Activated T-helper 1 cell treated with anti-CD3 and anti-CD28 coated beads, Interleukin-12 subunit alpha, Interleukin-12 subunit beta, Interleukin-2, Interleukin-4 antibody, amounts not matched to agents 30 ng/mL and 10 ng/mL and 1 ng/mL, durations not matched to agents 14 hours and 24 hours and 36 hours (primary cell): Measurements from ENCODE around the gene PPIA. TPM values are rescaled to one million over a fixed set of nuclear protein-coding genes. Genes with fewer than 3 reads are reported as not detected.

Source experiments
- DNase-seq: peaks from one replicate; pipeline ENCODE4 v3.0.0; 2021; ENCODE audit warnings: low spot score
- H3K27ac Mint-ChIP-seq: one replicate; pipeline ENCODE4 v1.8.0; 2021; ENCODE audit warnings: mild to moderate bottlenecking, mixed read lengths
- H3K27me3 Mint-ChIP-seq: one replicate; pipeline ENCODE4 v1.8.0; 2022; ENCODE audit warnings: mild to moderate bottlenecking, moderate library complexity, mixed read lengths; ENCODE audit not compliant: insufficient read depth
- H3K36me3 Mint-ChIP-seq: one replicate; pipeline ENCODE4 v1.8.0; 2021; ENCODE audit warnings: low read depth, mixed read lengths
- H3K4me1 Mint-ChIP-seq: one replicate; pipeline ENCODE4 v1.8.0; 2021; ENCODE audit warnings: low read depth, mixed read lengths
- H3K4me3 Mint-ChIP-seq: one replicate; pipeline ENCODE4 v1.8.0; 2021; ENCODE audit warnings: mild to moderate bottlenecking, moderate library complexity, mixed read lengths
- H3K9me3 Mint-ChIP-seq: one replicate; pipeline ENCODE4 v1.8.0; 2021; ENCODE audit warnings: mixed read lengths
- intact Hi-C: fragments of 100-400 bp; cut with micrococcal nuclease; formaldehyde crosslinking; loops from one replicate; pipeline ENCODE4 v1.15.1; 2024
- total RNA-seq: library from RNA; stranded (reverse); gene quantifications from 2 replicates; pipeline ENCODE4 v1.2.3, GENCODE V29; 2022

Gene PPIA
- total RNA-seq = 2,141 and 2,153 TPM in 2 replicates

- peak within 1 kb of the TSS; percentile 94 for H3K27ac Mint-ChIP-seq
- H3K27me3 Mint-ChIP-seq = no peaks in the 10 kb centered on the region
- peaks cover 32% of the 10 kb centered on the region for H3K4me1 Mint-ChIP-seq
- peak; percentile 99 for DNase-seq
- no peaks in the 10 kb centered on the region for H3K9me3 Mint-ChIP-seq
- intact Hi-C loops = loop anchor here (1.0 to 2.0 kb wide), 16 partner anchors 48 to 714 kb away; partner anchors contain the start of genes H2AZ2, MYO1G, OGDH and POLD2
- peaks cover 42% of the 10 kb centered on the region for H3K36me3 Mint-ChIP-seq
- H3K4me3 Mint-ChIP-seq = peak within 1 kb of the TSS; percentile 94
Measured at GRCh38 chr7:44796504-44797328, at the start of gene PPIA. Gene PPIA, plus strand, starts transcription at chr7:44796681. Its CDS starts 44 bp downstream, at chr7:44796725.

GRCh38 chr7:44748045-44748947 is 48.2 kb upstream of the PPIA start, which contains the start of gene ZMIZ2:
Gene ZMIZ2, plus strand, starts transcription at chr7:44748847. Its CDS starts 7,403 bp downstream, at chr7:44756250.
- Mint-ChIP-seq H3K4me3 (peak within 1 kb of the TSS; percentile 92), H3K9me3 (no peaks in the 10 kb centered on the region), H3K36me3 (peaks cover 16% of the 10 kb centered on the region), H3K27me3 (no peaks in the 10 kb centered on the region), H3K27ac (peak within 1 kb of the TSS; percentile 95), H3K4me1 (peaks cover 45% of the 10 kb centered on the region)
- DNase-seq = peak; percentile 88
- intact Hi-C loops = loop anchor here (1.0 to 5.0 kb wide), 10 partner anchors 48 to 364 kb away; partner anchors contain the start of genes H2AZ2, OGDH, PPIA and PURB

GRCh38 chr7:44748948-44749731 is 47.3 kb upstream of the PPIA start:
- DNase-seq = no peak
- Mint-ChIP-seq H3K27me3 (no peaks in the 10 kb centered on the region), H3K4me1 (peaks cover 52% of the 10 kb centered on the region), H3K4me3 (peak overlapping the region; percentile 92), H3K36me3 (peaks cover 16% of the 10 kb centered on the region), H3K27ac (peak overlapping the region; percentile 95), H3K9me3 (no peaks in the 10 kb centered on the region)
- intact Hi-C loops = loop anchor here (1.0 to 5.0 kb wide), 10 partner anchors 47 to 363 kb away; partner anchors contain the start of genes H2AZ2, OGDH, PPIA and PURB

GRCh38 chr7:44749992-44750391 is 46.5 kb upstream of the PPIA start:
- no peak for DNase-seq
- H3K4me3 Mint-ChIP-seq = peak overlapping the region; percentile 92
- intact Hi-C loops = loop anchor here (5.0 kb wide), 2 partner anchors 362 to 668 kb away; partner anchors contain the start of genes POLM and TBRG4
- H3K4me1 Mint-ChIP-seq = peaks cover 52% of the 10 kb centered on the region
- H3K27ac Mint-ChIP-seq = peak overlapping the region; percentile 95
- peaks cover 16% of the 10 kb centered on the region for H3K36me3 Mint-ChIP-seq
- H3K27me3 Mint-ChIP-seq = no peaks in the 10 kb centered on the region
- no peaks in the 10 kb centered on the region for H3K9me3 Mint-ChIP-seq

DNA sequence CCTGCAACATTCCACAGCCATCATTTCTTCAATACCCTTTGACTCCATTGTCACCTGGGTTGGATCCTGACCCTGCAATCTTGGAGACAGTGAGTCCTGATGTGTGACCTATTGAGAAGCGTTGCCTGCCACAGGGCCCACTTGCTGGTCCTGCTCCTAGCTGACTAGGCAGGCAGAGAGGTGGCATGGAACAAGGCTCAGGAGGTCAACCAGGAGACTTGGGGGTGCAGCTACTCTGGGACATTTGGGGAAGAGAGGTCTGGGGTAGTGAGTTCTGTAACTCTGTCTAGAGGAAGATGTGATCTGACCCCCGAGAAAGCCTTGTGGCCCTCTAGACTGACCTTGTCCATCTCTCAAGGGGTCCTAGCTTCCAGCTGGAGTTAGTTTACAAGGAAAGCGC is 46.1 kb upstream of the PPIA start:
- Mint-ChIP-seq H3K4me1 (peaks cover 52% of the 10 kb centered on the region), H3K36me3 (peaks cover 16% of the 10 kb centered on the region), H3K27me3 (no peaks in the 10 kb centered on the region), H3K9me3 (no peaks in the 10 kb centered on the region), H3K27ac (peak overlapping the region; percentile 95), H3K4me3 (peak overlapping the region; percentile 92)
- intact Hi-C loops = loop anchor here (5.0 kb wide), 1 partner anchor 668 kb away; the partner anchor contains the start of gene POLM
- DNase-seq = no peak

- peak overlapping the region; percentile 92 for H3K4me3 Mint-ChIP-seq
- intact Hi-C loops = loop anchor here (1.0 to 5.0 kb wide), 3 partner anchors 16 to 669 kb away; partner anchors contain the start of gene POLM
- H3K27me3 Mint-ChIP-seq = no peaks in the 10 kb centered on the region
- peak; percentile 75 for DNase-seq
- peaks cover 52% of the 10 kb centered on the region for H3K4me1 Mint-ChIP-seq
- no peaks in the 10 kb centered on the region for H3K9me3 Mint-ChIP-seq
- peaks cover 16% of the 10 kb centered on the region for H3K36me3 Mint-ChIP-seq
- peak overlapping the region; percentile 95 for H3K27ac Mint-ChIP-seq
Measured at GRCh38 chr7:44750921-44751571, 45.4 kb upstream of the PPIA start.

DNA sequence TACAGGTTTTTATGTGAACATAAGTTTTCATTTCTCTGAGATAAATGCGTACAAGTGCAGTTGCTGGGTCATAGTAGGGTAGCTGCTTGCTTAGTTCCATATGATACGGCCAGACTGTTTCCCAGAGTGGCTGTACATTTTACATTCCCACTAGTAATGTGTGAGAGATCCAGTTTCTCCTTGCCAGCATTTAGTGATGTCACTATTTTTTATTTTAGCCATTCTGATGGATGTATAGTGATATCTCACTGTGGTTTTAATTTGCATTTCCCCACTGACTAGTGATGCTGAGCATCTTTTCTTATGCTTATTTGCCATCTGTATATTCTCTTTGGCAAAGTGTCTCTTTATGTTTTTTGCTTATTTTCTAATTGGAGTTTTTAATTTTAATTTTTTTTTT is 43.7 kb upstream of the PPIA start:
- Mint-ChIP-seq H3K27me3 (no peaks in the 10 kb centered on the region), H3K4me1 (peaks cover 41% of the 10 kb centered on the region), H3K9me3 (no peaks in the 10 kb centered on the region), H3K27ac (peak overlapping the region; percentile 18), H3K36me3 (peaks cover 19% of the 10 kb centered on the region), H3K4me3 (peak overlapping the region; percentile 58)
- intact Hi-C loops = loop anchor here (5.0 kb wide), 1 partner anchor 671 kb away; the partner anchor contains the start of gene POLM
- no peak for DNase-seq

GRCh38 chr7:44754802-44755697 is 41.4 kb upstream of the PPIA start:
- no peak for DNase-seq
- Mint-ChIP-seq H3K36me3 (peaks cover 22% of the 10 kb centered on the region), H3K4me1 (peaks cover 32% of the 10 kb centered on the region), H3K27ac (peak overlapping the region; percentile 58), H3K4me3 (no peak overlapping the region), H3K27me3 (no peaks in the 10 kb centered on the region), H3K9me3 (no peaks in the 10 kb centered on the region)
- intact Hi-C loops = loop anchor here (5.0 kb wide), 1 partner anchor 673 kb away; the partner anchor contains the start of gene POLM

- Mint-ChIP-seq H3K27ac (no peak overlapping the region), H3K9me3 (no peaks in the 10 kb centered on the region), H3K4me1 (peaks cover 23% of the 10 kb centered on the region), H3K27me3 (no peaks in the 10 kb centered on the region), H3K4me3 (no peak overlapping the region), H3K36me3 (peaks cover 19% of the 10 kb centered on the region)
- DNase-seq = no peak
- intact Hi-C loops = no loop called here
Measured at GRCh38 chr7:44755698-44756627, 40.5 kb upstream of the PPIA start.

- peaks cover 15% of the 10 kb centered on the region for H3K36me3 Mint-ChIP-seq
- H3K27ac Mint-ChIP-seq = no peak overlapping the region
- no peaks in the 10 kb centered on the region for H3K9me3 Mint-ChIP-seq
- intact Hi-C loops = no loop called here
- no peak overlapping the region for H3K4me3 Mint-ChIP-seq
- no peaks in the 10 kb centered on the region for H3K27me3 Mint-ChIP-seq
- peaks cover 17% of the 10 kb centered on the region for H3K4me1 Mint-ChIP-seq
- DNase-seq = no peak
Measured at GRCh38 chr7:44756904-44757303, 39.6 kb upstream of the PPIA start.
